Activated effector memory CD4-positive, alpha-beta T cell treated with Interleukin-2 at 50 U/mL for 16 hours (primary cell): ENCODE data around the gene EFCAB3.
"Not testable (repeated sequence)": the region's sequence is repeated elsewhere in the genome, so short reads cannot be mapped to it uniquely, and the experiment has no call there.

Source experiments
- DNase-seq: peaks from one replicate; pipeline ENCODE4 v3.0.0-alpha.2; 2020

EFCAB3 gene

DNA sequence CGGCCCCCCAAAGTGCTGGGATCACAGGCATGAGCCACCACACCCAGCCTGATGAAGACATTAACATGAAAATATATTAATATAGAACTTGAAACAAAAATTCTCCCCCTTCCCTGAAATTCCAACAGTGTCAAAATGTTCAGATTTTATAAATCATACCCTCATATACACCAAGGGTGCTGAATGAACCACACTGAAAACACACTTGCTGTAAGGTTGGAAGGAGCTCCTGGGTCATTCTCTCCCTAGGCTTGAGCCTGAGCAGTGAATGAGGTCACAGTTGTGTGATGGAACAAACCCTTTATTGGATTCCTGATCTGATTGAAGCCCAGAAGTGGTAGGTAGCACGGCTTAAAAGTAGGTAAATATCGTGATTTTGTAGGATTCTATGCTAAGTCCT, at the start of gene EFCAB3:
Gene EFCAB3 (plus strand): TSS at position 301 of the 400 bp plus-strand sequence. CDS start 2,427 bp downstream, outside the sequence.
- DNase-seq, result no peak

DNA sequence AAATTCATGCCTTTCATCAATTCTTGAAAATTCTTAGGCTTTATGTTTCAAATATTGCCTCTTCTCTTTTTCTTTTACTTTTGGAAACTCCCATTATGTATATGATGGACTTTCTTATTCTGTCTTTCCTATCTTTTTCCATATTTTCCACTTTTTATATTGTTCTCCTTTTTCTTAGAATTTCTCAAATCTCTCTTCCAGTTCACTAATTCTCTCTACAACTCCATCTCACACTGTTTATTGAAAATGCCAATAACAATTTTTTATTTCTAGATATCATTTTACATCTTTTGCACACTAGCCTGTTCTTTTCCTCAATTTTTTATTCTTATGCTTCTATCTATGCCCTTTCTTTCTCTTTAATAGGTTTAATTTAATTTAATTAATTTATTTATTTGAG, 43.8 kb upstream of the EFCAB3 start:
- no peak for DNase-seq

DNA sequence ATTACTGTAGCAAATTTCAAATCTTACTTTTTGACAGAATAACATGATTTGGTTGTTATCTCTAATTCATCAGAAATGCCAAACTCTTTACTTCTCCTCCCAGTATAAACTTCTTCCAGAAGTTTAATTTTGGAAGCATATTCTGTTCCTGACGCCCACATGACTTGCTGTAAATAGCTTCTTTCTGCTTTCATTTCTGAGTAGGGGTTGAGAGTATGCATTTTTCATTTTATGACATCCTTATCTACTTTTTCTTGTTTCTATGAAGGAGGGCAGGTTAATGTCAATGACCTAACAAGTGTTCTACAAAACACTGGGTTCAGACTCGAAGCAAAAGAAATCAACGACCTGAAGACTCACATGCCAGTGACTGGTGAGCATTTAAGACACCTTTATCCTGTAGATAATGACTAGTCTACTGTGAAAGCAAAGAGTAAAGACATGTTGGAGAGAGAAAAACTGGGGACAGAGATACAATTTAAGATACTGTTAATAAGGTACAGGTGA, 36.5 kb upstream of the EFCAB3 start:
- DNase-seq, result no peak

DNA sequence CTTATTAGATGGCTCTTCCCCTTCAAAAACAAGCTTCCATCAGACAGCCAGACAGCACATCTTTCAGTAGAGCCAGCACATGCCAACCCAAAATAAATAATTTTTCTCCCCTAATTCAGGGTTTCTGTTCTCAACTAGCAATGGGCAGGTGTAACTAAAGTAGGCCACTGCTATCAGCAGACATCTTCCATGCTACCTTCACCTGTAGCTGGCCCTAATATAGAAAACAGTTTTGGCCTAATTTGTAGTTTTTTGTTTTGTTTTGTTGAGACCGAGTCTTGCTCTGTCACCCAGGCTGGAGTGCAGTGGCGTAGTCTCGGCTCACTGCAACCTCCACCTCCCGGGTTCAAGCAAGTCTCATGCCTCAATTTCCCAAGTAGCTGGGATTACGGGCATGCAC, 29.2 kb upstream of the EFCAB3 start:
- no peak for DNase-seq

DNA sequence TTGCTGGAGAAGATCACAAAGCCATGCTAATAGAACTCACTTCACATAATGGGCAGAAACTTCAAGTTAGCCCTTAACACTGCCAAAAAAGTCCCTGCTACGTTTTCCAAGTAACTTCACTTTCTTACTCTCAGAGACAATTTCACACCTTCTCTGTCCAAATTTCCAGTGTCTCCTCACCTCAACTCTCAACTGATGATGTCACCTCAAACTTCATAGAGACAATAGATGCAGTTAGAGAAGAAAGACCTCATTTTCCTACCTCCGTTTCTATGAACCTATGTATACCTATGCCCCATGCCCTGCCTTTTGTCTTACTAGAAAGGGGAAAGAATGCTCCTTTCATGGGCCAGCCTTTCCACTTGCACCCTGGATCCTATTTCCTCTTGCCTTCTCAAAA, 14.2 kb upstream of the EFCAB3 start:
- DNase-seq, result no peak

DNA sequence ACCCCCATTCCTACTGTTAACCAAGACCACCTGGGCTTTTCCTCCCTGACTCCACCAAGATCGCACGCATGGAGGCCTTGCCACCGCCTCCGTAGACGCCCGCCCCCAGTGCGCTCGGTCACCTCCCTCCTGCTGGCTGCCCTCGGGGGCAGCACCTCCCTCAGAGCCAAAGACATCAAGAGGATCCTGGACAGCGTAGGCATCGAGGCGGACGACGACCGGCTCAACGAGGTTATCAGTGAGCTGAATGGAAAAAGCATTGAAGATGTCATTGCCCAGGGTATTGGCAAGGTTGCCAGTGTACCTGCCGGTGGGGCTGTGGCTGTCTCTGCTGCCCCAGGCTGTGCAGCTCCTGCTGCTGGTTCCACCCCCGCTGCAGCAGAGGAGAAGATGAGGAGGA, 1.2 kb downstream of the EFCAB3 start:
- no peak for DNase-seq

DNA sequence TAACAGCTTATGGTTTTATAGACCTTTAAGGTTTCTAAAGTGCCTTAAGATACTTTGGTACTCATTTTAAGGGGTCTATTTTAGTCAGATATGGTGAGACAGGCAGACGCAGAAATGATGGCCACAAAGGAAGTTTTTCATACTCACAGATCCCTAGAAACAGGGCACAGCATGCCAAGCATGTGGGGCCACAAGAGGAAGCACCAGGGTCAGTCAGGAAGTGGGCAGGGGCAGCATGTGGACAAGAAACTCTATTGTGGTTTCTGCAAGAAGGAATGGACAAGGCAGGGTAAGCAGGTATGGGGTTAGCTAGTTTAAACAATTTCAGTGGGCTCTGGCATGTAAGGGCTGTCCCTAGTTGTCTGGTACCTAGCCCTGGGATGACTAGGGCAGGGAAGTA, 8.5 kb downstream of the EFCAB3 start:
- no peak for DNase-seq

DNA sequence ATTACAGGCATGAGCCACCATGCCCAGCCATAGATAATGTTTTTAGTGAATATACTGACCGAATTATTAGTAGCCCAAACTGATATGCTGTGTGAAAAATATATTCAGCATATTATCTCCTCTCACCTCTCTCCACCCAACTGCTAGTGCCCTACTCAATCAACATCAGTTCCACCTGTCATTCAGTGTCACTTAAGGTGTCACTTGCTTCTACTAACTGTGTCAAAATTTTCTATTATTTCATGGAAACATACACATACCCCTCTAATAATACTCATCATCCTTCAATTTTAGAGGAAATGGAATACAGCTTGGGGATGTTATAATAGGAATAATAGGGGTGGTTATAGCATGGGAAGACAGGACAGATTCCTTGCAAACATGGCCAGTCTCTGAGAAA, 12.6 kb downstream of the EFCAB3 start:
- DNase-seq, result no peak

DNA sequence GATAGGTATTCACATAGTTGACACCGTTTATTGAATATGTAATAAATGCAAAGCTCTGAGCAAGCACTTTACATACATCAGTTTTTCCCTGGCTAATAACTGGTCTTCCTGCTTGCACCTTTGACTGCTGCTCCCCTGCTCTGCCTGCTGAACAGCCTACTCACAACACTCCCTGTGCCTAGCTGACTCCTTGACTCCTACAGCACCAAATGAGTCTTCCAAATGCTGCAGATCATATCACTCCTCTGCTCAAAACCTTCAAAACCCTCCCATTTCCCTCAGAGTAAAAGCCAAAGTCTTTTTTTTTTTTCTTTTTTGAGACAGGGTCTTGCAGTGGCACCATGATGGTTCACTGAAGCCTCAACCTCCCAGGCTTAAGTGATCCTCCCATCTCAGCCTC, 18.5 kb downstream of the EFCAB3 start:
- DNase-seq, result no peak

DNA sequence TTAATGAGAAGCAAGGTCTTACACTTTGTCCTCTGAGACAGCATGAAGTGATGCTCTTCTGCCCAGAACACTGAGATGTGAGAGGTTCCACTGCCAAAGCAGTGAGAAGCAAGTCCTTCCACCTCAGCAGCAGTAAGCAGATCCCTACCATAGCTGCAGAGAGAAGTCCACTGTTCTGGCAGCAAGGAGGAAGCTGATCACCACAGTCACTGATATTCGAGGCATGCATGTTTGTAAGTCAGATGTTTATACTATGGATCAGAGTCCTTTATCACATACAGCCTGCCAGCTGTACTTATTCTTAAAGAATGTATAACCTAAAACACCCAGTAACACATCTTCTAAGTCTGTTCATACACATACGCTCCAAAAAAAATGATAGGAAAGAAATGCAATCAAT, 25.1 kb downstream of the EFCAB3 start:
- no peak for DNase-seq

DNA sequence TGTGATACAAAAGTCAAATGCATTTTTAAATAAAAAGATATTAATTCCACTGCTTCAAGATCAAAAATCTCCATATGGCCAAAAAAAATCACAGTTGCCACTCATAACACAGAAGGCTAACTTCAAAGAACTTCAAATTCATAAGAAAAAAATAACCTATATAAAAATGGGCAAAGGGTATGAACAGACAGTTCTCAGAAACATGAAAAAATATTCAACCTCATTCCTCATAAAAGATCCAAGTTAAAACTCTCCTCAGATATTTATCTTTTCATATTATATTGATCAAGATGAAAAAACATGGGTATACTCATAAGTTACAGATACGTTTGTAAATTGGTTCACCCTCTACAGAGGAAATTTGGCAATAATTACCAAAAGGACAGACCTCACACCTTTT, 32.7 kb downstream of the EFCAB3 start:
- not testable (repeated sequence) for DNase-seq

DNA sequence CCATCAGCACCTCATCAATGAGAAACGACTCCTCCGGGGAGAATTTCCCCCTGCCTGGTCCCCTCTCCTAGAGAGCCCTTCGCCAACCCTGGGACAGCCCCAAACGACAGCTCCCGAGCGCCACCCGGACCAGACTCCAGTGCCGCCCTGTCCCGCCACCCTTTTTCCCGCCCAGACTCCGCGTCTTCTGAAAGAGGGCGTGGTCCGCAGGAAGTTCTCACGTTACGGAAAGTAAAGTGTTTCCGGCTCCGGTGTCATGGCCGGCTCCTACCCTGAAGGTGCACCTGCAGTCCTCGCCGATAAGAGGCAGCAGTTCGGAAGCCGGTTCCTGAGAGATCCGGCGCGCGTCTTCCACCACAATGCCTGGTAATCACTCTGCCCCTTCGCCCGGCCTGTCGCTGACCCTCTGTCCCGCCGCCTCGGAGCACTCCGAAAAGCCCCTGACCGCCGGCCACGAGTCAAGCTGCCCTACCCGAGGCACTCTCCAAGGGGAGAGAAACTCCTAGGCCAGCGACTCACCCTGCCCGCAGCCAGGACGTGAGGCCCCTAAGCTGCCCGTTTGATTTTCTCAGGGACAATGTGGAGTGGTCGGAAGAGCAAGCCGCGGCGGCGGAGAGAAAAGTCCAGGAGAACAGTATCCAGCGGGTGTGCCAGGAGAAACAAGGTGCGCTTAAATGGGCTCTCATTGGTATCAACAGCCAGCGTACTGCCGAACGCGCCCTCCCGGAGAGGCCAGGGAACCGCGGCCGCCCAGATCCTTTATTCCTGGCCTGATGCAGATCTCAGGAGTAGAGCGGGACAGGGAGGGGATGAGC, 43.5 kb downstream of the EFCAB3 start, which contains the start of gene METTL2A:
Gene METTL2A (plus strand): TSS at position 251 of the 815 bp plus-strand sequence. CDS start 6 bp downstream, at position 257.
- DNase-seq, result peak; percentile 76

DNA sequence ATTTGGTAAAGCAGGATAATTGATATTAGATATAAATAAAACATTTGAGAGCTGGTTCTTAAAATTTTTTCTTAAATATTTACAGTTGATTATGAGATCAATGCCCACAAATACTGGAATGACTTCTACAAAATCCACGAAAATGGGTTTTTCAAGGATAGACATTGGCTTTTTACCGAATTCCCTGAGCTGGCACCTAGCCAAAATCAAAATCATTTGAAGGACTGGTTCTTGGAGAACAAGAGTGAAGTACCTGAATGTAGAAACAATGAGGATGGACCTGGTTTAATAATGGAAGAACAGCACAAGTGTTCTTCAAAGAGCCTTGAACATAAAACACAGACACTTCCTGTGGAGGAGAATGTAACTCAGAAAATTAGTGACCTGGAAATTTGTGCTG, 45.9 kb downstream of the EFCAB3 start:
- DNase-seq, result not testable (repeated sequence)

DNA sequence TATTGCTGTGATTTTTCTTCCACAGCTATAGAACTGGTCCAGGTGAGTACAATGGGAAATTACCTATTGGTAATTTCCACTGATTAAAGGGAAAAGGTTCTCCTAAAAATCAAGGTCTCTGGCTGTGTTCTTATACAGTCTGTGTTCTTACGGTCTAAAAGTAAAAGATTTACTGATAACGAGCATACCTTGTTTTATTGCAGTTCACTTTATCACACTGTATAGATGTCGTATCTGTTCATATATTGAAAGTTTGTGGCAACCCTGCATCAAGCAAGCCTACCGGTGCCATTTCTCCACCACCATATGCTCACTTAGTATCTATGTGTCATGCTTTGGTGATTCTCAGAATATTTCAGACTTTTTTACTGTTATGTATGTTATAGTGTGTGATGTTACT, 54.9 kb downstream of the EFCAB3 start:
- DNase-seq, result not testable (repeated sequence)

DNA sequence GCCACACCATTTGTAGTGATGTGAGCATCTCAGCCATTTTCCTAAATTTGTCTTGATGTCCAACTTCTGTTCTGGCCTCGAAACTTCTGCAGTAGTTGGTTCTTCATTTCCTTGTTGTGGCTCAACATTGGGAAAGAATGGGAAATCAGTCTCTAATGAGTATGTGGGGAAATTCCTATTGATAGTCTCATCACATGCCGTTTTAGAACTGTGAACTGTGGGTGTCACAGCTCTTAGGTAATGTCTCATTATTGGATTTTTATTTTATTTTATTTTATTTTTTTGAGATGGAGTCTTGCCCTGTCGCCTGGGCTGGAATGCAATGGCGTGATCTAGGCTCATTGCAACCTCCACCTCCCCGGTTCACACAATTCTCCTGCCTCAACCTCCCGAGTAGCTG, 60.8 kb downstream of the EFCAB3 start:
- DNase-seq, result not testable (repeated sequence)

DNA sequence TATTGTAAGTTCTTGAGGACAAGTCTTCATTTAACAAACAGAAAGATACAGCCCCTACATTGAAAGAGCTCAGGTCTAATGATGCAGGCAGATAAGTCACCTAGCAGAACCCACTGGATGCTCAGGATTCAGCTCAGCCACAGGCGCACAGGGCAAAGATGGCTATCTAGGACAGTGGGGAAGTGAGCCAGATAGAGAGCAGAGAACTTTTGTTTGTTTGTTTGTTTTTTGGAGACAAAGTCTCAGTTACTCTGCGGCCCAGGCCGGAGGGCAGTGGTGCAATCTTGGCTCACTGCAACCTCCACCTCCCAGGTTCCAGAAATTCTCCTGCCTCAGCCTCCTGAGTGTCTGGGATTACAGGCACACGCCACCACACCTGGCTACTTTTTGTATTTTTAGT, 63.7 kb downstream of the EFCAB3 start:
- no peak for DNase-seq

DNA sequence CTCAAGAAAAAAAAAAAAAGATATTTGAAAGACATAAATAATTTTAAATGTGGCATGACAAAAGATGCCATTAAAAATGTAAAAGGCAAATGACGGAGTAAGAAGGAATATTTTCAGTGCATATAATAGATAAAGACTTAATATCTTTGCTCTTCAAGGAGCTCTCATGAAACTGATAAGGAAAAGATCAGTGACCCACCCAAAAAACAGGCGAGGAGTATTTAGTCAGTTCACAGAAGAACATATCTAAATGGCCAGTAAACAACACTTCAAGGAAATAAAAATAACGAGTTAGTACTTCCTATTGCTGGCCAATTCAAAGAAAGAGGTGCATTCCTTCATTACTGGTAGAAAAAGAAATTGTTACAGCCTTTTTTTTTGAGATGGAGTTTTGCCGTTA, 65.4 kb downstream of the EFCAB3 start:
- not testable (repeated sequence) for DNase-seq

DNA sequence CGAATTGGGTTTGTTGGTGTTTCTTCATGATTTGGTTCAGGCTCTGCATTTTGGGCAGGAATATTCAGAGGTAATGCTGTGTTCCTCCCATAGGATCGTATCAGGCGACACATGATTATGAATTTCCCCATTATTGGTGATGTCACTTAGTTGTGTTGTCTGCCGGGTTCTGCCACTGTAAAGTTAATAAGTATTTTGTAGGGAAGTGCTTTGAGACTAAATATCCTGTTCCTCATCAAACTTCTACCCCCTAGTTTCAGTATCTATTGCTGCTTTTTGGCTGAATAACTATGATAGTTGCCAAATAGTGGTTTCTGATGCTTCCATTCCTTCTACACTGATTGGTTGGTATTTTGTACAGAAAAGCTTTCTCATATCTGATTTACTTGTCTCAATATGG, 71.8 kb downstream of the EFCAB3 start:
- DNase-seq, result not testable (repeated sequence)

DNA sequence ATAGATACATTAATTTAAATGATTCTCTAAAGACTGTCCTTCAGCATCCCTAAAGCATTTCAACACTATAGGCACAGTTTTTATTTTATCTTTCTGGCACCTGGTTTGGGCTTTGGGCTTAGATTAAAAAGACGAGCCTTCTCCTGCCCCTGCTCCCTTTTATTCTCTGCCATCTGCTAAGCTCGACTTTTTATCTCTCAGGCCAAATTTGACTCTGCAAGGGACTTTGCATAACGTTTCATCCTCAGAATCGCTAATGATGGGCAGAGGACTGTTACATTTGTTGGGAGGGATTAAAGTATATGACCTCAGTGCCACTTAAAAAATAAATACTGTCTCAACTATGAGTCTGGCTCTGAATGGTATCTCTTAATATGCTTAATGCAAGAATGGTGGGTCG, 72.7 kb downstream of the EFCAB3 start:
- DNase-seq, result not testable (repeated sequence)

DNA sequence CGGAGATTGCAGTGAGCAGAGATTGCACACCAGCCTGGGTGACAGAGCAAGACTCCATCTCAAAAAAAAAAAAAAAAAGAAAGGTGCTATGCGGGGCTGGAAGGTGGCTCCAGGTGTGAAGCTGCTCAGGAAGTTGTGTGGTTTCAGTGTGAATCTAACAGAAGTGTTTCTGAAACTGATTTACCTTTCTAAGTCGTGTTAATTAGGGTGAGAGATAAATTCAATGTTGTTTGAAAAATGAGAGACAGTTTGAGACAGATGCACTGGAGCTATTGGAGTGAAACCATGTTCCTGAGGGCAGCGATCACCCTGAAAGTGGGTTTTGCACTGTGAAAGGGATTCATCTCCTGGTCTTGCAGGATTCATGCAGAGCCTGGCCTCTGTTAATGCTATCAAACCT, 73.3 kb downstream of the EFCAB3 start:
- DNase-seq, result not testable (repeated sequence)

DNA sequence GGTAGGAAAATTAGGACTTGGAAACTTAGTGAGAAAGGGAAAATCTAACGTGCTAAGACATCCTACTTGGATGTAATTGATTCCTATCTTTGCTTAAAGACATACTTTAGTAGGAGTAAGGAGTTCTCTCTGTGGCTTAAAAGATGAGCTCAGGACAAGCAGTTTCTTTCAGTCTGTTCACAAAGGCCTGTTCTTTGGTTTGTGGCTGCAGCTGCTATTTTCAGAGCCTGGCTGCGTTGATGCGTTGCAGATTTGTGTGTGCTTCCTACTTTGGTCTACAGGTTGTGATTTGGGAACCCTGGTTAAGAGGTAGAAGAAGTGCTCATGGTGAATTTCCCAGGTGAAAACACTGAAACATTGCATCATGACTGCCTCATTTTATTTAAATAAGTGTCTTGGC, 73.8 kb downstream of the EFCAB3 start:
- DNase-seq, result not testable (repeated sequence)

DNA sequence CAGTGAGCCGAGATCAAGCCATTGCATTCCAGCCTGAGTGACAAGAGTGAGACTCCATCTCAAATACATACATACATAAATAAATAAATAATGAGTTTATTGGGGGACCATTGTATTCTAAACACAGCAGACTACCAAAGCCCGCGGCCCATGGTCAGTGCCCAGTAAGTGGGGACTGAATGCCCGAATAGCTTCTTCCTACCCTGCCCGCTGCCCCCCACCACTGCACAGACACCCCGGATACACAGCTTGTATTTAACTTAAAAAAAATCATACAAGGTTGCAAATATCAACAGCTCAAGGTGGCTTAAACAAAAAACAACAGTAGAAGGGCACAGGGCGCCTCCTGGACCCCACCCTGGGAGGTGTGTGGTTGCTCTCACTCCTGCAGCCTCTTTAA, 75.7 kb downstream of the EFCAB3 start:
- no peak for DNase-seq

DNA sequence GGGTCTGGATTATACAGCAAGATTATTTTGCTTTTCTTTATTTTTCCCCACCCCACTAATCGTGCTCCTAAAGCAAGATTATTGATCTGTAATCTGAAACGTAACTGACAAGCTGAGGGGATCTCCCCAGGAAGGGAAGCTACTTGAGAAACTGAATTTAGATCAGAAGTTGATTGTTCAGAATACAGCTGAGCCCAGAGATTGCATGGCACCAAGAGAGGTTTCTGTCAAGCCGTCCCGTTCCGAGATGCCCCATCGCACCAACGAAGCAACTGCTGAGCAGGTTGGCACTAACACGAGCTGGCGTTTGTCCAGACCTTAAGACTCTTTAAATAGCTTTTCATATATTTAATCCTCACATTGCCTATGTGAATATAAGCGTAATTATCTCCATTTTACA, 78.1 kb downstream of the EFCAB3 start:
- DNase-seq, result not testable (repeated sequence)

DNA sequence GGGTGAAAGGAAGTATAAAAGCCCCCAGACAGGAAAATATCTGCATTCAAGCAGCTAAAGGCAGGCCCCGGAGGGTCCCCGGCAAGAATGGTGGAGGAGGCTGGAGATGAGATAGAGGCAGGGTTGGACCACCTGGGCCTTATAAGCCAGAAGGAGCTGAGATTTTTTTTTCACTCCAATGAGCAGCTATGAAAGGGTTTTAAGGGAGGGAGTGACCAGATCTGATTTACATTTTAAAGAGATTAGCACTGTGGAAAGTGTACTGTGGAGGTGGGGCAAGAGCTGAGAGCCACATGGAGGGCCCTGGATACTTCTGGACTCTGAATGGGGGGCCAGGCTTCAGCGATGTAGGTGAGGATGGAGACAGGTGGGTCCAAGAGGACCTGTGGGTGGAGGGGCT, 84.1 kb downstream of the EFCAB3 start:
- DNase-seq, result not testable (repeated sequence)

DNA sequence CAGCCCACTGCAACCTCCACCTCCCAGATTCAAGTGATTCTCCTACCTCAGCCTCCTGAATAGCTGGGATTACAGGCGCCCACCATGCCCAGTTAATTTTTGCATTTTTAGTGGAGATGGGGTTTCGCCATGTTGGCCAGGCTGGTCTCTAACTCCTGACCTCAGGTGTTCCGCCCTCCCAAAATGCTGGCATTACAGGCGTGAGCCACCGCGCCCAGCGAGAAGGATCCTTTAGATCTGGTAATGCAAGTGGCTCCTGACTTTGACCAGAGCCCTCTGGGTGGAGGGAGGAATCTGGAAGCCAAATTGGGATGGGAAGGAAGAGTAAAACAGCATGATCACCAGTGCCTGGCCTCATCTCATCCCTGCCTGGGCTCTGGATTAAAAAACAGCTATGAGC, 84.9 kb downstream of the EFCAB3 start:
- not testable (repeated sequence) for DNase-seq
